Body of pancreas (tissue), 4 donors: Measurements from ENCODE around the gene EML4.

Experiments used
- POLR2A ChIP-seq, 3 donors: fragments of 450-650 bp; IDR thresholded peaks; one replicate each; pipeline ENCODE4 v1.6.1; 2016; ENCODE audit warnings: antibody characterized with exemption in 3 of 3, mild to moderate bottlenecking in 2 of 3
- TF ChIP-seq, protein P1 (sequence below), 7 experiments: fragments of 450-650 bp in 4 of 7; fragments of 200-600 bp in 3 of 7; sonication (generic) in 3 of 7; IDR thresholded peaks; one replicate each; pipeline ENCODE4 v1.5.1; 2016 to 2019; ENCODE audit warnings: antibody characterized with exemption in 7 of 7

DNA sequence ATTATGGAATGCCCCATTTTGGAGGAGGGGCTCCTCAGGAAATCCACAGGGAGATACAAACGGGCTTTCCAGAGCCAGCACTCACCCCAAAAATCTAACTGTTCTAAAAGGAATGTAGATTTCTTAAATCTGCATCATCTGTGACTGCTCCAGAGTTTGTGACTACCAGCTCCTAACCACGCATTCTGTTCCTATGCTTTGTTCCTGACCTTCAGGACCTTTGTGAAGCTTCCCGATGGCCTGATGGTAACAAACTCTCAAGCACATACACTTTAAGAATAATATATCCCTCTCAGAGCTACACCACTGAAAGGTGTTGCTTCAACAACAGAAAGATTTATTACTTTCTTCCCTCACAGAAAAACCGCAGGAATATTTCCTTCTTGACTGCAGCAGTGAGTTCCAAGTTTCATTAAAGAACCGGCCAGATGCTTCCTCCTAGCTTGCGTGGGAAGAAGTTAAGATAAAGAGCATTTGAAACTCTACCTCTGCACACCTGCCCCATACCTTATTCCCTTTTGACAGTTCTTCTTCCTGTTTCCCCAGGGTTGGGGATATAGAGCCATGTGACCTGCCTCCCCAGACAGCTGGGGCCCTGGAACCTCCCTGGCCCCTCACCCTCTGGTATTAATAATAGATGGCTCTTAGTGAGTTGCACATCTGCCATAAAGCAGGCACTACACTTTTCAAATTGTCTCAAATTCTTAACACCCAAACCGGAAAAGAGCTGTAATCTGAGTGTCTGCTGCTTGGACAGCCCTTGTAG lies 40.2 kb upstream of the EML4 start:
- TF ChIP-seq, protein P1, sequence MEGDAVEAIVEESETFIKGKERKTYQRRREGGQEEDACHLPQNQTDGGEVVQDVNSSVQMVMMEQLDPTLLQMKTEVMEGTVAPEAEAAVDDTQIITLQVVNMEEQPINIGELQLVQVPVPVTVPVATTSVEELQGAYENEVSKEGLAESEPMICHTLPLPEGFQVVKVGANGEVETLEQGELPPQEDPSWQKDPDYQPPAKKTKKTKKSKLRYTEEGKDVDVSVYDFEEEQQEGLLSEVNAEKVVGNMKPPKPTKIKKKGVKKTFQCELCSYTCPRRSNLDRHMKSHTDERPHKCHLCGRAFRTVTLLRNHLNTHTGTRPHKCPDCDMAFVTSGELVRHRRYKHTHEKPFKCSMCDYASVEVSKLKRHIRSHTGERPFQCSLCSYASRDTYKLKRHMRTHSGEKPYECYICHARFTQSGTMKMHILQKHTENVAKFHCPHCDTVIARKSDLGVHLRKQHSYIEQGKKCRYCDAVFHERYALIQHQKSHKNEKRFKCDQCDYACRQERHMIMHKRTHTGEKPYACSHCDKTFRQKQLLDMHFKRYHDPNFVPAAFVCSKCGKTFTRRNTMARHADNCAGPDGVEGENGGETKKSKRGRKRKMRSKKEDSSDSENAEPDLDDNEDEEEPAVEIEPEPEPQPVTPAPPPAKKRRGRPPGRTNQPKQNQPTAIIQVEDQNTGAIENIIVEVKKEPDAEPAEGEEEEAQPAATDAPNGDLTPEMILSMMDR (IDR thresholded peaks at IDR 0.05) = no peak
- TF ChIP-seq POLR2A (IDR thresholded peaks at IDR 0.05) = no peak
